ENCODE results near the gene CABLES1. TPM values are rescaled to one million over a fixed set of nuclear protein-coding genes. Genes with fewer than 3 reads are reported as not detected.
A peak's percentile ranks its signal among the peaks of the same experiment; 100 is the strongest.

The CABLES1 gene
- total and polyA plus RNA-seq, 2 experiments from 2014 or later: 1.3 to 8.9 TPM

DNA sequence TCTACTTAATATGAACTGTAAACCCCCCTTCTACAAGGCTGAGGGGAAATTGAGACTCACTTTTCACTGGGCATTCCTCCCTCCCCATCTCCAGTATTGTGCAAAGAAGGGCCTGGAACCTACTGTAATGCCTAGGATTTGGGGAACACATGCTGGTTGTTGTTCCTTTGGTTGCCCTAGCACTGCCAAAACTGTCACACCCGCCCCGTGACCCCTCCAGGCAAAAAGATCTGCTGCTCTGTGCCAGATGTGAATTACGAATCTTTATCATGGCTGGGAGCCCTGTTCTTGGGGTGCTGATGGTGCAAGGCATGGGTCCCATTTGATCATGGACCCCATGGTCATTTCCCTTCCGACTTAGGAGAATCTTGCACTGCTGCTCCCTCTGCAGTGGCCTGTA, 95.4 kb downstream of the CABLES1 start:
- Histone ChIP-seq H3K9me2 (ENCODE audit: insufficient read depth) (no peaks in the 10 kb centered on the region), H3K27ac (peak overlapping the region; percentile 97), H3K9ac (peak overlapping the region; percentile 72), H3K27me3 (replicated peaks; ENCODE audit: insufficient read depth) (no peaks in the 10 kb centered on the region), H3K4me1 (ENCODE audit: insufficient read depth) (peaks cover 66% of the 10 kb centered on the region), H3K36me3 (ENCODE audit: low read depth) (no peaks in the 10 kb centered on the region), H2AFZ (no peak overlapping the region), H4K20me1 (ENCODE audit: insufficient read depth) (no peaks in the 10 kb centered on the region), H3K9me3 (ENCODE audit: low read depth) (no peaks in the 10 kb centered on the region), H3K4me2 (ENCODE audit: unreplicated experiment) (peak overlapping the region; percentile 70), H3K79me2 (ENCODE audit: insufficient read depth) (no peaks in the 10 kb centered on the region), H3F3A (ENCODE audit: insufficient read depth) (peaks cover 62% of the 10 kb centered on the region), H3K4me3 (no peak overlapping the region)
- peak; percentile 48 for DNase-seq
- TF ChIP-seq EZH2phosphoT487 (IDR thresholded peaks at IDR 0.05; ENCODE audit: insufficient read depth, low read depth) (no peak), EZH2 (IDR thresholded peaks at IDR 0.05; ENCODE audit: insufficient read depth, poor library complexity, severe bottlenecking) (no peak)
- in situ Hi-C loops (cut with MboI): loop anchor here (10.0 kb wide), 1 partner anchor 124 kb away; no protein-coding TSS in a partner anchor
- WGBS, 2 experiments (ENCODE audit: low coverage in 1 of 2, low lambda C conversion rate in 2 of 2, missing lambda C conversion rate in 2 of 2): 33% methylated on average over 4 of the region's 4 CpGs

DNA sequence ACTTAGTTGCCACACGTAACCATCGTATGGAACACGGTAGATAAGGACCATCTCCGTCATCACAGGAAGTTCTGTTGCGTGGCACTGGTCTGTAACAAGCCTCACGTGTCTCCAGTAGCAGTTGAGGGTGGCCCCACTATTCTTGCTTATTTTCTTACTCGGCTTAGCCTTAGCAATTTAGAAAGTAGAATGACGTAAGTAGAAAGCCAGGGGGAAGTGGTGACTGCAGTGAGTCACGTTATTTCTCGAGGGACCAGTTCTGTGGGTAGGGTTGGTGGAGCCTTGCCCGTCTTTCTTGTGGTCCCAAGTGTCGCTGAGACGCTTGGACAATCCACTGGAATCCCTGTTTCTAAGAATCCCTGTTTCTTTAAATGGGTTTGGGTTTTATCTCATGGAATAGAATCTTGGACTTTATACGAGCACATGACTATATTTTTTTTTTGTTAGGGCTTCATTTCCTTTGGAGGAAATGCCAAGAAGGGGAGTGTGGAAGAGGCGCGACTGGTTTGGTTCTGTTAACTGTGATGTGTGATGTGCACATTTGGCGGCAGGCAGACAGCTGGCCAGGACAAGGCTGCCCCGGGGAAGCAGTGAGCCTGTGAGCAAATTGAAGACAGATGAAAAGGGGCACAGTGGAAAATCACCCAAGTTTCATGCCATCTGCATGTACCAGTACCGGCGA, 96.2 kb downstream of the CABLES1 start:
- TF ChIP-seq EZH2 (IDR thresholded peaks at IDR 0.05; ENCODE audit: insufficient read depth, poor library complexity, severe bottlenecking) (no peak), EZH2phosphoT487 (IDR thresholded peaks at IDR 0.05; ENCODE audit: insufficient read depth, low read depth) (peak; percentile 67; the same call in 1 of the 2 replicates)
- Histone ChIP-seq H3F3A (ENCODE audit: insufficient read depth) (peaks cover 54% of the 10 kb centered on the region), H3K36me3 (ENCODE audit: low read depth) (no peaks in the 10 kb centered on the region), H3K27ac (peak overlapping the region; percentile 97), H3K9me3 (ENCODE audit: low read depth) (no peaks in the 10 kb centered on the region), H3K9me2 (ENCODE audit: insufficient read depth) (no peaks in the 10 kb centered on the region), H3K4me2 (ENCODE audit: unreplicated experiment) (peak overlapping the region; percentile 70), H3K4me3 (peak overlapping the region; percentile 35), H2AFZ (0 out of 2 replicates have a peak overlapping the region, but pooled peaks have one; percentile 20), H3K4me1 (ENCODE audit: insufficient read depth) (peaks cover 58% of the 10 kb centered on the region), H3K79me2 (ENCODE audit: insufficient read depth) (no peaks in the 10 kb centered on the region), H3K9ac (peak overlapping the region; percentile 72), H4K20me1 (ENCODE audit: insufficient read depth) (no peaks in the 10 kb centered on the region), H3K27me3 (replicated peaks; ENCODE audit: insufficient read depth) (no peaks in the 10 kb centered on the region)
- 2 to 4% methylated on average over 20 of the region's 20 CpGs for WGBS, 2 experiments (ENCODE audit: low coverage in 1 of 2, low lambda C conversion rate in 2 of 2, missing lambda C conversion rate in 2 of 2)
- in situ Hi-C loops (cut with MboI): loop anchor here (10.0 kb wide), 1 partner anchor 123 kb away; no protein-coding TSS in a partner anchor
- peak; percentile 98 for DNase-seq

DNA sequence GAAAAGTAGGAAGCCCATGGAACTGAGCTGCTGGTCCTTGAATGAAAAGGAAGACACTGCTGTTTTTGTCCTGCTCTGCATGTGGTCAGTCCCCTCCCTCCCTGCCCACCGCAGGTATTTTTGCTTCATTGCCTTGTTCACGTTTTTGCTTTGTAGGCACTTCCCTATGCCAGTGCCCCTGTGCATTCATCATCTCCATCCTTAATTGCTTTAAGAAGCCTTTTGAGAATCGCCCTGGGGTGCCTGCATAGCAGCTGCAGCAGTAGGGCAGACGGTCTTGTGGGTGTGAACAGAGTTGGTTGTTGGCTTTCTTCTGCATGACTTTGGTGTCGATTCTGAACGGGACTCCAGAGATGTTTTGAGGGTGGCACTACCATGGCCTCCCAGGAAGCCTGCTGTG, 97.0 kb downstream of the CABLES1 start:
- peak overlapping the region; percentile 47; the same call in 1 of the 2 replicates for H3K9ac ChIP-seq
- H3K4me3 ChIP-seq: no peak overlapping the region
- H3K27ac ChIP-seq: peak overlapping the region; percentile 97
- peaks cover 49% of the 10 kb centered on the region for H3F3A ChIP-seq (ENCODE audit: insufficient read depth)
- no peak for TF ChIP-seq EZH2phosphoT487 (IDR thresholded peaks at IDR 0.05; ENCODE audit: insufficient read depth, low read depth)
- no peak for TF ChIP-seq EZH2 (IDR thresholded peaks at IDR 0.05; ENCODE audit: insufficient read depth, poor library complexity, severe bottlenecking)
- no peaks in the 10 kb centered on the region for H3K36me3 ChIP-seq (ENCODE audit: low read depth)
- no peaks in the 10 kb centered on the region for H4K20me1 ChIP-seq (ENCODE audit: insufficient read depth)
- no peaks in the 10 kb centered on the region for H3K79me2 ChIP-seq (ENCODE audit: insufficient read depth)
- in situ Hi-C loops (cut with MboI): loop anchor here (10.0 kb wide), 1 partner anchor 122 kb away; no protein-coding TSS in a partner anchor
- no peaks in the 10 kb centered on the region for H3K27me3 ChIP-seq (replicated peaks; ENCODE audit: insufficient read depth)
- no peak for DNase-seq
- H2AFZ ChIP-seq: no peak overlapping the region
- H3K4me1 ChIP-seq (ENCODE audit: insufficient read depth): peaks cover 52% of the 10 kb centered on the region
- H3K4me2 ChIP-seq (ENCODE audit: unreplicated experiment): no peak overlapping the region
- H3K9me2 ChIP-seq (ENCODE audit: insufficient read depth): no peaks in the 10 kb centered on the region
- WGBS, 2 experiments (ENCODE audit: low coverage in 1 of 2, low lambda C conversion rate in 2 of 2, missing lambda C conversion rate in 2 of 2): 71 to 72% methylated on average over 6 of the region's 6 CpGs
- no peaks in the 10 kb centered on the region for H3K9me3 ChIP-seq (ENCODE audit: low read depth)

DNA sequence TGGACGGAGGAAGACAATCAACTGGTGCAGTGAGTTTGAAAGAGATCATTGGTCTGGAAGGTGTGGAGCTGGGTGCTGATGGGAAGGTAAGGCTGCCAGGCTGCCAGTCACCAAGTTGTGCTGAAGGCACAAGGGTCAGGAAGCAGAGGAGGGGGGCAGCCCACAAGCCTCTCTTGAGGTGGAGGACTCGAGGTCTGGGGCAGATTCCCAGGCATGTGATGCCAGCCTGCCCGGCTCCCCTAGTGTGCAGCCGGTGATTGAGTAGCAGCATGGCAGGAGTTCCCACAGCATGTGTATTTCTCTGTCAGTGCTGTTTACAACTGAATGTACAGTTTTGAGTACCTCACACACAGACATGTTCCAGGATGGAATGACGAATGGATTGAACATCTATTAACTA, 99.3 kb downstream of the CABLES1 start:
- WGBS, 2 experiments (ENCODE audit: low coverage in 1 of 2, low lambda C conversion rate in 2 of 2, missing lambda C conversion rate in 2 of 2): 91 to 97% methylated on average over 5 of the region's 5 CpGs
- H3K27ac ChIP-seq: no peak overlapping the region
- no peak overlapping the region for H3K4me3 ChIP-seq
- H3K36me3 ChIP-seq (ENCODE audit: low read depth): no peaks in the 10 kb centered on the region
- no peaks in the 10 kb centered on the region for H4K20me1 ChIP-seq (ENCODE audit: insufficient read depth)
- H3K9me2 ChIP-seq (ENCODE audit: insufficient read depth): no peaks in the 10 kb centered on the region
- peaks cover 41% of the 10 kb centered on the region for H3F3A ChIP-seq (ENCODE audit: insufficient read depth)
- in situ Hi-C loops (cut with MboI): loop anchor here (10.0 kb wide), 1 partner anchor 120 kb away; no protein-coding TSS in a partner anchor
- H3K79me2 ChIP-seq (ENCODE audit: insufficient read depth): no peaks in the 10 kb centered on the region
- H3K4me2 ChIP-seq (ENCODE audit: unreplicated experiment): no peak overlapping the region
- H3K27me3 ChIP-seq (replicated peaks; ENCODE audit: insufficient read depth): no peaks in the 10 kb centered on the region
- H3K4me1 ChIP-seq (ENCODE audit: insufficient read depth): peaks cover 46% of the 10 kb centered on the region
- no peak for DNase-seq
- H3K9ac ChIP-seq: no peak overlapping the region
- TF ChIP-seq EZH2 (IDR thresholded peaks at IDR 0.05; ENCODE audit: insufficient read depth, poor library complexity, severe bottlenecking): no peak
- TF ChIP-seq EZH2phosphoT487 (IDR thresholded peaks at IDR 0.05; ENCODE audit: insufficient read depth, low read depth): no peak
- no peak overlapping the region for H2AFZ ChIP-seq
- H3K9me3 ChIP-seq (ENCODE audit: low read depth): no peaks in the 10 kb centered on the region

Data from GM23248 (cell line).